Large intestine (tissue), 3 donors: ENCODE measurements around the gene NUDT14. TPM values are rescaled to one million over a fixed set of nuclear protein-coding genes. Genes with fewer than 3 reads are reported as not detected.

Experiments used
- DNase-seq, 2 donors: peaks; one replicate each; pipeline versions ENCODE4 v3.0.0 to v3.0.0-alpha.2; 2013
- H3K27ac ChIP-seq: one replicate; pipeline ENCODE4 v1.5.1; 2013; ENCODE audit warnings: low read length
- H3K27me3 ChIP-seq: 2 replicates; pipeline ENCODE4 v1.6.1; 2013; ENCODE audit warnings: low read length; ENCODE audit not compliant: control insufficient read depth, insufficient read depth
- H3K36me3 ChIP-seq: 2 replicates; pipeline ENCODE4 v1.6.1; 2013; ENCODE audit warnings: low read length; ENCODE audit not compliant: control insufficient read depth, insufficient read depth
- H3K4me1 ChIP-seq: one replicate; pipeline ENCODE4 v1.6.1; 2013; ENCODE audit warnings: low read length; ENCODE audit not compliant: control insufficient read depth, insufficient read depth
- H3K4me3 ChIP-seq: one replicate; pipeline ENCODE4 v1.5.1; 2013; ENCODE audit warnings: low read length
- H3K9me3 ChIP-seq: one replicate; pipeline ENCODE4 v1.6.1; 2013; ENCODE audit warnings: mild to moderate bottlenecking, low read depth, low read length, moderate library complexity; ENCODE audit not compliant: control insufficient read depth
- WGBS: methylation state at CpG from one replicate; pipeline ENCODE4 v1.1.5; 2013; ENCODE audit warnings: low lambda C conversion rate; ENCODE audit not compliant: insufficient coverage; 5-methylcytosine and 5-hydroxymethylcytosine counted together
- polyA plus RNA-seq: library from polyadenylated mRNA; unstranded; fragments of 120-200 nt; gene quantifications from one replicate; pipeline ENCODE4 v1.2.1, GENCODE V29; 2013

NUDT14 gene
- polyA plus RNA-seq, 1 donor = 64.4 TPM

DNA sequence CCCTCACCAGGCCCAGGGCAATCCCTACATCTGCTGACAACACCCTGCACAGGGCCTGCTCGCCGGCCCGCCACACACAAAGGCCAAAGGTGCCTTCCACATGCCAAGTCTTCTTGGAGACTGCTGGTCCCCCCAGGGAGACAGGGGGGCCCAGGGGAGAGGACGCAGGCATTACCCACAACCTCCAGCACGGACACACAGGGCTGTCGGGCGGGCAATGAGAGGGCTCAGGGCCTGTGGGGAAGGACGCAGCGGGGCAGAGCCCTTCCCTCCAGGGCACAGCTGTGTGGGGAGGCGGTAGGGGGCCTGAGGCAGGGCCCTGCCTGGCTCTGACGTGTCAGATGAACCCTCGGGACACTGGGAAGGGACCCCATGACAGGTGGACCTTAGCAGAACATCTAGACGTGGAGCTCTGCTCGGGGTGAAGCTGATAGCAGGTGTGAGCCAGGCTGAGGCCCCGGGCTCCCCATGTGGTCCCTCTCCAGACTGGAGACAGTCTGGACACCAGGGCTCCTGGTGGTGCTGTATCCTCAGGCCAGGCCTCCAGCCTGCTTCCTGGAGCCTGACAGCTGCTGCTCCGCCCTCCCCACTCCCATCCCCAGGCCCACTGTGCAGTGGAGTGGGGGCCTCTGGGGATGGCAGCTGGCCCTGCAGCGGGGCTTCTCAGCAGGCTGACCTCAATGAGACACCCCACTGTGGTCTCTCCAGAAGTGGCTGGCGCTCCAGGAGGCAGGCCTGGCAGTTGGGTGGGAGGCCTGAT, 31.6 kb upstream of the NUDT14 start:
- Histone ChIP-seq H3K27ac (no peak overlapping the region), H3K4me1 (no peaks in the 10 kb centered on the region), H3K27me3 (no peaks in the 10 kb centered on the region), H3K36me3 (peaks cover 48% of the 10 kb centered on the region), H3K4me3 (no peak overlapping the region), H3K9me3 (no peaks in the 10 kb centered on the region)
- no CpG with 5 or more reads among the region's 18 CpGs for WGBS
- no peak for DNase-seq

DNA sequence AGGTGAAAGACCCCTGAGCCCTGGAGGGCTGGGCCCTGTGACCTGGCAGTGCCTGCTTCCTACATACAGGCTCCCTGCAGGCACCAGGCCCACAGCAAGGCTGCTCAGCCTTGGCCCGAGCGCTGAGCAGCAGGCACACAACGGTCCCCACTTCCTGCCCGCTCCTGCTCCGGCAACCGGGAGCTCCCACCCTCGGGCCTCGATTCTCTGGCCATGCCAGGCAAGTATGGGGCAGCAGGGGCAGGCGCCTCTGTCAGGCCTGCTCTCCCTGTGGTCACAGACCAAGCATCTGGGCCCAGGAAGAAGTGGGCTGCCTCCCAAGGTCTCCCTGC, 30.6 kb upstream of the NUDT14 start:
- H3K27ac ChIP-seq = no peak overlapping the region
- H3K27me3 ChIP-seq = no peaks in the 10 kb centered on the region
- no peaks in the 10 kb centered on the region for H3K4me1 ChIP-seq
- H3K36me3 ChIP-seq = peaks cover 38% of the 10 kb centered on the region
- DNase-seq = no peak
- no peaks in the 10 kb centered on the region for H3K9me3 ChIP-seq
- no CpG with 5 or more reads among the region's 9 CpGs for WGBS
- H3K4me3 ChIP-seq = no peak overlapping the region

DNA sequence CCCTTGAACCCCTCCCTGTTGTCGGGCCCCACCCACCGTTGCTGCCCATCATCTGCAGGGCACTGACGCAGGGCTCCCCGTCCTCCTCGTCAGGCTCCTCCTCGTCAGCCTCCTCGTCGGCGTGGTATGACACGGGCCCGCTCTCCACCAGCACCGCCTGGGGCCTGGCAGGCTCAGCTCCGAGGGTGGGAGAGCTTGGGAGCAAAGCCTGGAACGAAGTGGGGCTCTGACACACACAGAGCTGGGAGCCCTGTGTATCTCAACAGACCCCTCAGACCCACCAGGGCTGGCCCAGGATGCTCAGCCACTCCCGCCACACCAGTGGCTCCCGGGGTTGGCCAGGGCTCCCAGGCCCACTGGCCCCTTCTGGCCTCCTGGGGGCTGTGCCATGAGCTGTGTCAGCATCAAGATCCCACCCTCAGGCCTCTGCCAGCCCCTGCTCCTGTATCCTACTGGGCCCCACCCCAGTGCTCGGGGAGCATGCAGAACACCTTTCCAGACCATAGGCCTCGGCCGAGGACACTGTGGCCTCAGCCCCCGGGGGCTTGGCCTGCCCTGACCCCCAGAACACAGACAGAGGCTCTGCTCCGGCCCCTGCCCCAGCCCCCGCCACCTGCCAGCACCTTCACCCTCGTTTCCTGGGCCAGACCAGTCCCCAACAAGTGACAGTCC, 30.1 kb upstream of the NUDT14 start:
- DNase-seq = no peak
- Histone ChIP-seq H3K27ac (no peak overlapping the region), H3K4me1 (no peaks in the 10 kb centered on the region), H3K36me3 (peaks cover 34% of the 10 kb centered on the region), H3K9me3 (no peaks in the 10 kb centered on the region), H3K27me3 (no peaks in the 10 kb centered on the region), H3K4me3 (no peak overlapping the region)
- no CpG with 5 or more reads among the region's 23 CpGs for WGBS

DNA sequence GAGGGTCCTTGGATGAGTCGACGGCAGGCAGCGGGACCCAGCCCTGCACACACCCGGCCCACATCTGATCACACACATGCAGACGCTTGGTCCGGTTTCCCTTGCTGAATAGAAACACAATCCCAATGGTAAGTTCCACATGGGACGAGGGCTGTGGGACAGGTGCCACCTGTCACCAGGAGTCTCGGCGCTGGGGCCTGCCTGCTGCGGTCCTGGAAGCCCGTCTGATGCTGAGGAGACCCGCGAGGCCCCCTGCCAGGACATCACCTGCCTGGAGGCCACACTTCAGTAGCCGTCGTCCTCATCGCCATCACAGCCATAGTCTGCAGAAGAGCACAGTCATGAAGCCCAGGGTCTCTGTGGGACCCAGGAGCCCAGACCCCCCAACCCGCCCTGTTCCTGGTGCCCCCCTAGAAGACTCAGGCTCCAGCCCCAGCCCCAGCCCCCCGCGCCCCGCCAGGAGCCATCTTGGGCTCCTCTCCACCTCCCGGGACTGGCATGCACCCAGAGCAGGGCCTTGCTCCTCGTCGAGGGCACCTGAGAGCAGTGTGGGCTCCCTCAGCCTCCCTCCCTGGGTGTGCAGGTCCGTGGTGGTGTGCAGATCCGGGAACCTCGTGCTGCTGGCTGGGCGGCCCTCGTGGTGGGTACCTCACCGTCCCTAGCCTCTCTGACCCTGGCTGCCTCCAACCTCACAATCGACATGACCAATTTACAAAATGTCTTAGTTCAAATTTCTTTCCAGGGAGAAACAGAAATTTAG, 29.3 kb upstream of the NUDT14 start:
- peaks cover 34% of the 10 kb centered on the region for H3K36me3 ChIP-seq
- WGBS = no CpG with 5 or more reads among the region's 30 CpGs

DNA sequence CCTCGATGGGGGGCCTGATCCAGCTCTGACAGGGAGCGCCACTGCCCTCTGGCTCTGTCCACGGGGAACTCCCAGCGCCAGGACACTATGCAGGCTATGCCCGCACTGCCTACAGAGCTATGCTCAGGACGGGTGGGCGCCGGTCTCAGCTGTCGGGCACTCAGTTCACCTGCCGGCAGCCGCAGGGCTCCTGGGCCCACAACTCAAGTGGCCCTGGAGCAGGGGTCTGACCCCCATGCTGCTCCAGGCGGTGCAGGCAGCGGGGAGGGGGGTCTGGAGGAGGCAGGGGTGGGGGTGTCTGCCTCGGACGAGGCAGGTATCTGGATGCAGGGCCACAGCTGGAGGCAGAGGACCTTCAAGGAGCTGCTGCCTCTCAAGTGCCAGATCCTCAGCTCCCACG, 28.5 kb upstream of the NUDT14 start:
- Histone ChIP-seq H3K9me3 (no peaks in the 10 kb centered on the region), H3K27ac (no peak overlapping the region), H3K4me1 (no peaks in the 10 kb centered on the region), H3K4me3 (no peak overlapping the region), H3K27me3 (no peaks in the 10 kb centered on the region), H3K36me3 (peaks cover 34% of the 10 kb centered on the region)
- DNase-seq = no peak
- WGBS = no CpG with 5 or more reads among the region's 16 CpGs

More for the DNA sequence above, 29.3 kb upstream of the NUDT14 start:
- no peak for DNase-seq
- no peak overlapping the region for H3K4me3 ChIP-seq
- H3K4me1 ChIP-seq = no peaks in the 10 kb centered on the region
- no peaks in the 10 kb centered on the region for H3K9me3 ChIP-seq
- no peaks in the 10 kb centered on the region for H3K27me3 ChIP-seq
- no peak overlapping the region for H3K27ac ChIP-seq

DNA sequence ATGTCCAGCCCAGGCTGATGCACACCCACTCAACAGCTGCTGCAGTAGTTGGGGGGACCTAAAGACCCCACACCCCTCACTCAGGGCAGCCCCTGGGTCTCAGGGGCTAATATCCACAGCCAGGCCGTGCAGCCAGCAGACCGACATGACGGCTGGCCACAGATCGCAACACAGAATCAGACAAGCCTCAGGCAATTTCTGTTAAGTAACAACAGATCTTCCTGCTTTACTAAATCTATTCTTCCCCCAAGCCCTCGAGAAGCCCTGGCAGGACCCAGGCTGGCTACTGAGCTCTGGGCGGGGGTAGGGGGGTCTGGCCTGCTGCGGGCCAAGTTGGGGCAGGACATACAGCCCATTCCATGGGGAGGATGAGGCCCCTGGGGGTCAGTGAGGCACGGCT, 28.0 kb upstream of the NUDT14 start:
- Histone ChIP-seq H3K27ac (no peak overlapping the region), H3K27me3 (no peaks in the 10 kb centered on the region), H3K4me3 (no peak overlapping the region), H3K4me1 (no peaks in the 10 kb centered on the region), H3K36me3 (peaks cover 34% of the 10 kb centered on the region), H3K9me3 (no peaks in the 10 kb centered on the region)
- DNase-seq = no peak
- no CpG with 5 or more reads among the region's 8 CpGs for WGBS

DNA sequence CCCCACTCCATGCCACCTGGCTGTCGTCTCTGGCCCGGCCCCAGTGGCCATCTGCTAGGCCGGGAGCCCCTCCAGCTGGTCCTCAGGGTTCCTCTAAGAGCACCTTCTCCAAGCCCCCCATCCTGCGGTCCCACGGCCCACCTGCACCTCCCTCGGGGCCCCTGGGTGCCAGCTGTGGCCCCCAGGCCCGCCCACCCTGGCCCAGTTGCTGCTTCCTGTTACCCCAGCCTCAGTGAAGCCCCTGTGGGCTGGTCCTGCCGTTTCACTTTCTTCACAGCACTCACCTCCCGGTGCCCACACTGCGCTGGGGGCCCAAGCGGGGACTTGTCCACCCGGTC, 27.6 kb upstream of the NUDT14 start:
- Histone ChIP-seq H3K4me3 (no peak overlapping the region), H3K9me3 (no peaks in the 10 kb centered on the region), H3K27me3 (no peaks in the 10 kb centered on the region), H3K36me3 (peaks cover 32% of the 10 kb centered on the region), H3K4me1 (no peaks in the 10 kb centered on the region), H3K27ac (no peak overlapping the region)
- no CpG with 5 or more reads among the region's 12 CpGs for WGBS
- DNase-seq = no peak

DNA sequence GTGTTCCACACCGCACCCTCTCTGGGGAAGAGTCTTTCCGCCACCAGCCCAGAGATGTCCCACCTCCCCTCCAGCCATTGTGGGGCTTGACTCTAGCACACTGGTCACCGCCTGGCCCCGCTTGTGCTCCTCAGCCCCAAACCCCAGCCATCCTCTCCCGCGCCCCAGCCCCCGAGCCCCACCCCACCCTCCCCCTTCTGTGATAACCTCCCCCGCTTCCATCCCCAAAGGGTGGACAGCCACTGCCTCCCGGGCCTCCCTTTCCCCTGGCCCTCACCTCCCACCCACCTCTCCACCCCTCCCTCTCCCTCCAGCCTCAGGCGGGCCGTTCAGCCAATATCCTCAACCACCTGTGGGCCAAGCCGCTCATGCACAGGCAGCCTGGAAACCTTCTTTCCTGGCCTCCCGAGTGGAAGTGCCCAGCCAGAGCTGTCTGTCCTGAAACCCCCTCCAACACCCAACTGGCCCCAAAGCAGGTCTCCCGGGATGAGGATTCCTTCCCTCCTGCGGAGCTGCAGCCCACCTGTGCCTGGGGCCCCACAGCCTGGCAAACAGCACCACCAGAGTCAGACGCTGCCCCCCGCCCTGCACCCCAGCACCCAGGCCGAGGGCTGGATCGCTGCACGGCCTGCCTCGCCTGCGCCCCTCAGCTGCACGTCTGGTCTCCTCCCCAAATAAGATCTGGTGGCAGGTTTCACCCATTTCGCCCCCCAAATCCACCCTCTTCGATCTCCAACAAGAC, 27.1 kb upstream of the NUDT14 start:
- Histone ChIP-seq H3K4me3 (no peak overlapping the region), H3K4me1 (no peaks in the 10 kb centered on the region), H3K27ac (no peak overlapping the region), H3K9me3 (no peaks in the 10 kb centered on the region), H3K36me3 (peaks cover 29% of the 10 kb centered on the region), H3K27me3 (peaks cover under 1% of the 10 kb centered on the region)
- DNase-seq = no peak
- no CpG with 5 or more reads among the region's 25 CpGs for WGBS

DNA sequence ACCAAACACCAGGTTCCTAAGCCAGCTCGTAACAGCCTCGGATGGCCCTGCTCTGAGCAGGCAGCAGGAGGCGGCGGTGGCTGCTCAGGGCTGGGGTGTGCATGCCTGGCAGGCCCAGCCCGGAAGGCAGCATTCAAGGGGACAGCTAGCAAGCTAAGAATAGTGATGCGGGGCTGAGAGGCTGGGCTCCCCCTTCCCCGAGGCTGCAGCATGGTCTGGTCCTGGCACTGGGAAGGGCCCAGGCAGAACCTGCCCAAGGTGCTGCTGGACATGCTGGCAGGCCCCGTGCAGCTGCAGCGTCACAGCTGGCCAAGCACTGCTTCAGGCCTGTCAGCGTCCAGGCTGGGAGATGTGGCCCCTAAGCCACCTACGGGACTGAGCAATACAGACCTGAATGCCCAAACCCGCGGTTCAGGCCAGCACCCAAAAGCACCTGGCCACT, 26.4 kb upstream of the NUDT14 start:
- Histone ChIP-seq H3K4me1 (no peaks in the 10 kb centered on the region), H3K27ac (no peak overlapping the region), H3K4me3 (no peak overlapping the region), H3K36me3 (peaks cover 25% of the 10 kb centered on the region), H3K9me3 (no peaks in the 10 kb centered on the region), H3K27me3 (peaks cover 6% of the 10 kb centered on the region)
- no CpG with 5 or more reads among the region's 13 CpGs for WGBS
- DNase-seq = no peak

DNA sequence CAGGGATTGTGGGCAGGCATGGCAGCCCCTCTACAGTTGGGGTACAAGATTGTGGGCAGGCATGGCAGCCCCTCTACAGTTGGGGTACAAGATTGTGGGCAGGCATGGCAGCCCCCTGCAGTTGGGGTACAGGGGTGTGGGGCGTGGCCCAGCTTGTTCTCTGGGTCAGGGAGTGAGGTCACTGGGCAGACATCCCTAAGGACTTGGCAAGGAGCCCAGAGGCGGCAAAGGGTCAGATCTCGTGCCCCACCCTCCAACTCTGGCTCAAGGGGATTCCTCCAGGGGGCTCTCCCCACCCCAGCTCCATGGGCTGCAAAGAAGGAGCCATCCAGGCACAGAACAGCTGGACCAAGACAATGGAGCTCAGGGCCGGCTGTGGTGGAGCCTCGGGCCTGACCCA, 25.8 kb upstream of the NUDT14 start:
- Histone ChIP-seq H3K4me1 (no peaks in the 10 kb centered on the region), H3K27me3 (peaks cover 12% of the 10 kb centered on the region), H3K9me3 (no peaks in the 10 kb centered on the region), H3K27ac (no peak overlapping the region), H3K36me3 (peaks cover 19% of the 10 kb centered on the region), H3K4me3 (no peak overlapping the region)
- no CpG with 5 or more reads among the region's 5 CpGs for WGBS
- no peak for DNase-seq
